SH-SY5Y (cell line): Measurements from ENCODE around the gene SUMO3.

Experiments
- GATA2 ChIP-seq: IDR thresholded peaks from 2 replicates; pipeline ENCODE4 v1.6.1; 2011; ENCODE audit warnings: mild to moderate bottlenecking, low read depth, low read length
- GATA3 ChIP-seq: IDR thresholded peaks from 2 replicates; pipeline ENCODE4 v1.6.1; 2011; ENCODE audit warnings: low read depth, mild to moderate bottlenecking, low read length, moderate library complexity

- TF ChIP-seq GATA2 (no peak), GATA3 (no peak)
Observed at GRCh38 chr21:44799646-44800045, 18.2 kb downstream of the SUMO3 start.
